ENCODE results near the gene NBPF19. TPM values are rescaled to one million over a fixed set of nuclear protein-coding genes. Genes with fewer than 3 reads are reported as not detected.
"Not testable (repeated sequence)": the region's sequence is repeated elsewhere in the genome, so short reads cannot be mapped to it uniquely, and the experiment has no call there.

The NBPF19 gene
- polyA plus RNA-seq (2012; ENCODE audit: missing spikeins): 3.5 TPM

GRCh38 chr1:149474745-149475144, at the start of gene NBPF19:
Gene NBPF19 (plus strand): TSS chr1:149475045. CDS start chr1:149475933, 888 bp downstream.
- DNase-seq (ENCODE audit: insufficient read length); FAIRE-seq: not testable (repeated sequence)

GRCh38 chr1:149428317-149428716, 46.5 kb upstream of the NBPF19 start:
- FAIRE-seq: not testable (repeated sequence)

GRCh38 chr1:149445451-149445850, 29.4 kb upstream of the NBPF19 start:
- not testable (repeated sequence) for DNase-seq (ENCODE audit: insufficient read length); FAIRE-seq

More at GRCh38 chr1:149428317-149428716, 46.5 kb upstream of the NBPF19 start:
- not testable (repeated sequence) for DNase-seq (ENCODE audit: insufficient read length)

- not testable (repeated sequence) for FAIRE-seq; DNase-seq (ENCODE audit: insufficient read length)
These were observed 22.6 kb upstream of the NBPF19 start for GRCh38 chr1:149452196-149452595.

- DNase-seq (ENCODE audit: insufficient read length); FAIRE-seq: not testable (repeated sequence)
These were observed 22.2 kb upstream of the NBPF19 start for GRCh38 chr1:149452652-149453051.

- not testable (repeated sequence) for FAIRE-seq
- DNase-seq (ENCODE audit: insufficient read length): peak; percentile 0
These were observed 83.5 kb downstream of the NBPF19 start for GRCh38 chr1:149558350-149558825.

GRCh38 chr1:149561806-149562205, 87.0 kb downstream of the NBPF19 start:
- not testable (repeated sequence) for DNase-seq (ENCODE audit: insufficient read length); FAIRE-seq

GRCh38 chr1:149565485-149565884, 90.6 kb downstream of the NBPF19 start:
- DNase-seq (ENCODE audit: insufficient read length); FAIRE-seq: not testable (repeated sequence)

- FAIRE-seq; DNase-seq (ENCODE audit: insufficient read length): not testable (repeated sequence)
These were observed 97.9 kb downstream of the NBPF19 start for GRCh38 chr1:149572763-149573162.

- not testable (repeated sequence) for FAIRE-seq; DNase-seq (ENCODE audit: insufficient read length)
These were observed 110.7 kb downstream of the NBPF19 start for GRCh38 chr1:149585592-149585991.
